ENCODE results near the gene LNX2. TPM values are rescaled to one million over a fixed set of nuclear protein-coding genes. Genes with fewer than 3 reads are reported as not detected.

The LNX2 gene
- total RNA-seq, 2 experiments from 2014 or later, result 8.0 to 8.3 TPM

- ATAC-seq (ENCODE audit: low read depth), result no peak
- POLR2A ChIA-PET, result no interaction called here
- Mint-ChIP-seq H3K9me3 (peaks cover 2% of the 10 kb centered on the region), H3K4me3 (no peak overlapping the region), H3K36me3 (no peaks in the 10 kb centered on the region), H3K27me3 (peaks cover 5% of the 10 kb centered on the region), H3K4me1 (peaks cover 10% of the 10 kb centered on the region), H3K27ac (no peak overlapping the region)
- no peak for DNase-seq
Measured at GRCh38 chr13:27524981-27525975, 95.1 kb downstream of the LNX2 start.

GRCh38 chr13:27523346-27524073 is 96.8 kb downstream of the LNX2 start:
- Mint-ChIP-seq H3K27ac (no peak overlapping the region), H3K4me3 (no peak overlapping the region), H3K36me3 (no peaks in the 10 kb centered on the region), H3K9me3 (peaks cover 2% of the 10 kb centered on the region), H3K4me1 (peaks cover 10% of the 10 kb centered on the region), H3K27me3 (peaks cover 12% of the 10 kb centered on the region)
- ATAC-seq (ENCODE audit: low read depth) (peak; percentile 68), DNase-seq (no peak)
- POLR2A ChIA-PET, result interaction anchor here (1.5 kb wide), 1 partner anchor 97 kb away, joined by 5 read pairs; the partner anchor contains the start of gene LNX2

GRCh38 chr13:27522847-27523246 is 97.5 kb downstream of the LNX2 start:
- POLR2A ChIA-PET, result interaction anchor here (1.5 kb wide), 1 partner anchor 97 kb away, joined by 5 read pairs; the partner anchor contains the start of gene LNX2
- H3K36me3 Mint-ChIP-seq, result no peaks in the 10 kb centered on the region
- no peak overlapping the region for H3K4me3 Mint-ChIP-seq
- no peaks in the 10 kb centered on the region for H3K9me3 Mint-ChIP-seq
- ATAC-seq (ENCODE audit: low read depth), result no peak
- no peak overlapping the region for H3K27ac Mint-ChIP-seq
- peaks cover 10% of the 10 kb centered on the region for H3K4me1 Mint-ChIP-seq
- DNase-seq, result no peak
- peaks cover 14% of the 10 kb centered on the region for H3K27me3 Mint-ChIP-seq

GRCh38 chr13:27516103-27516502 is 104.2 kb downstream of the LNX2 start:
- Mint-ChIP-seq H3K36me3 (no peaks in the 10 kb centered on the region), H3K27ac (no peak overlapping the region), H3K4me1 (no peaks in the 10 kb centered on the region), H3K9me3 (no peaks in the 10 kb centered on the region), H3K27me3 (peaks cover 19% of the 10 kb centered on the region), H3K4me3 (no peak overlapping the region)
- POLR2A ChIA-PET, result no interaction called here
- DNase-seq, result no peak
- no peak for ATAC-seq (ENCODE audit: low read depth)

- no peaks in the 10 kb centered on the region for H3K9me3 Mint-ChIP-seq
- peaks cover 17% of the 10 kb centered on the region for H3K27me3 Mint-ChIP-seq
- no peaks in the 10 kb centered on the region for H3K4me1 Mint-ChIP-seq
- no peak overlapping the region for H3K27ac Mint-ChIP-seq
- H3K36me3 Mint-ChIP-seq, result no peaks in the 10 kb centered on the region
- no peak for ATAC-seq (ENCODE audit: low read depth)
- no peak overlapping the region for H3K4me3 Mint-ChIP-seq
- no peak for DNase-seq
- POLR2A ChIA-PET, result no interaction called here
Measured at GRCh38 chr13:27510082-27510481, 110.2 kb downstream of the LNX2 start.

GRCh38 chr13:27508802-27509201 is 111.5 kb downstream of the LNX2 start:
- no peaks in the 10 kb centered on the region for H3K4me1 Mint-ChIP-seq
- peaks cover 21% of the 10 kb centered on the region for H3K27me3 Mint-ChIP-seq
- DNase-seq, result no peak
- no peak overlapping the region for H3K27ac Mint-ChIP-seq
- no peak overlapping the region for H3K4me3 Mint-ChIP-seq
- H3K9me3 Mint-ChIP-seq, result no peaks in the 10 kb centered on the region
- no peaks in the 10 kb centered on the region for H3K36me3 Mint-ChIP-seq
- no peak for ATAC-seq (ENCODE audit: low read depth)
- POLR2A ChIA-PET, result no interaction called here

GRCh38 chr13:27505792-27506191 is 114.5 kb downstream of the LNX2 start:
- Mint-ChIP-seq H3K4me1 (no peaks in the 10 kb centered on the region), H3K36me3 (no peaks in the 10 kb centered on the region), H3K27me3 (peaks cover 16% of the 10 kb centered on the region), H3K4me3 (no peak overlapping the region), H3K9me3 (no peaks in the 10 kb centered on the region), H3K27ac (no peak overlapping the region)
- DNase-seq, result no peak
- POLR2A ChIA-PET, result no interaction called here
- ATAC-seq (ENCODE audit: low read depth), result no peak

- H3K9me3 Mint-ChIP-seq, result no peaks in the 10 kb centered on the region
- no peaks in the 10 kb centered on the region for H3K4me1 Mint-ChIP-seq
- DNase-seq, result no peak
- H3K36me3 Mint-ChIP-seq, result no peaks in the 10 kb centered on the region
- H3K27me3 Mint-ChIP-seq, result peaks cover 17% of the 10 kb centered on the region
- ATAC-seq (ENCODE audit: low read depth), result no peak
- H3K4me3 Mint-ChIP-seq, result no peak overlapping the region
- POLR2A ChIA-PET, result no interaction called here
- no peak overlapping the region for H3K27ac Mint-ChIP-seq
Measured at GRCh38 chr13:27504868-27505194, 115.5 kb downstream of the LNX2 start.

GRCh38 chr13:27504128-27504867 is 116.0 kb downstream of the LNX2 start:
- Mint-ChIP-seq H3K4me3 (no peak overlapping the region), H3K27me3 (peaks cover 16% of the 10 kb centered on the region), H3K36me3 (no peaks in the 10 kb centered on the region), H3K4me1 (no peaks in the 10 kb centered on the region), H3K9me3 (no peaks in the 10 kb centered on the region), H3K27ac (no peak overlapping the region)
- ATAC-seq (ENCODE audit: low read depth) (no peak), DNase-seq (no peak)
- POLR2A ChIA-PET, result no interaction called here

GRCh38 chr13:27500806-27501534 is 119.4 kb downstream of the LNX2 start:
- H3K27me3 Mint-ChIP-seq, result peaks cover 10% of the 10 kb centered on the region
- no peaks in the 10 kb centered on the region for H3K36me3 Mint-ChIP-seq
- no peak overlapping the region for H3K4me3 Mint-ChIP-seq
- no peak overlapping the region for H3K27ac Mint-ChIP-seq
- ATAC-seq (ENCODE audit: low read depth) (no peak), DNase-seq (no peak)
- H3K4me1 Mint-ChIP-seq, result no peaks in the 10 kb centered on the region
- POLR2A ChIA-PET, result no interaction called here
- H3K9me3 Mint-ChIP-seq, result no peaks in the 10 kb centered on the region

- H3K27me3 Mint-ChIP-seq, result peaks cover 5% of the 10 kb centered on the region
- H3K36me3 Mint-ChIP-seq, result no peaks in the 10 kb centered on the region
- POLR2A ChIA-PET, result no interaction called here
- H3K9me3 Mint-ChIP-seq, result no peaks in the 10 kb centered on the region
- DNase-seq (no peak), ATAC-seq (ENCODE audit: low read depth) (no peak)
- H3K4me3 Mint-ChIP-seq, result no peak overlapping the region
- no peak overlapping the region for H3K27ac Mint-ChIP-seq
- H3K4me1 Mint-ChIP-seq, result no peaks in the 10 kb centered on the region
Measured at GRCh38 chr13:27497563-27498230, 122.6 kb downstream of the LNX2 start.

GRCh38 chr13:27496536-27497273 is 123.6 kb downstream of the LNX2 start:
- no peaks in the 10 kb centered on the region for H3K36me3 Mint-ChIP-seq
- H3K4me3 Mint-ChIP-seq, result no peak overlapping the region
- DNase-seq, result no peak
- H3K27ac Mint-ChIP-seq, result no peak overlapping the region
- no peaks in the 10 kb centered on the region for H3K9me3 Mint-ChIP-seq
- no peaks in the 10 kb centered on the region for H3K4me1 Mint-ChIP-seq
- POLR2A ChIA-PET, result no interaction called here
- H3K27me3 Mint-ChIP-seq, result peaks cover 5% of the 10 kb centered on the region
- no peak for ATAC-seq (ENCODE audit: low read depth)
